ENCODE measurements around the gene PRKN.

Gene PRKN

DNA sequence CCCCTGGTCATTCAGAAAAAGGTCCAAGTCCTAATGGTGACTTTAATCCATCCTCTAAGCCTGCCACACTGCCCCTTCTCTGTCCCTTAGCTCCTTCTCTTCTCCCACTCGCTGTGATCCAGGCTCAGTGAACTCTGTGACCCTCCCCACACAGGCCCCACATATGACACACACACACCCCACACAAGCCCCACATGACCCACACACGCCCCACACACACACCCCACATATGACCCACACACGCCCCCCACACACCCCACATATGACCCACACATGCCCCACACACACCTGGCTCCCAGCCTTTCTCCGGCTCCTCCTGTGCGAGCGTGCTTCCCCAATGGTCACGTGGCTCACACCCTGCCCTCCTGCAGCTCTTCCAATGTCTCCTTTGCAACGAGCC lies 925.3 kb downstream of the PRKN start:
- DNase-seq: no peak
- Mint-ChIP-seq H3K27me3 (ENCODE audit: low read depth, poor library complexity) (peaks cover 12% of the 10 kb centered on the region), H3K4me3 (no peak overlapping the region), H3K4me1 (no peaks in the 10 kb centered on the region), H3K9me3 (no peaks in the 10 kb centered on the region), H3K36me3 (ENCODE audit: low read depth) (no peaks in the 10 kb centered on the region), H3K27ac (peak overlapping the region; percentile 12)
- TF ChIP-seq, protein P1, sequence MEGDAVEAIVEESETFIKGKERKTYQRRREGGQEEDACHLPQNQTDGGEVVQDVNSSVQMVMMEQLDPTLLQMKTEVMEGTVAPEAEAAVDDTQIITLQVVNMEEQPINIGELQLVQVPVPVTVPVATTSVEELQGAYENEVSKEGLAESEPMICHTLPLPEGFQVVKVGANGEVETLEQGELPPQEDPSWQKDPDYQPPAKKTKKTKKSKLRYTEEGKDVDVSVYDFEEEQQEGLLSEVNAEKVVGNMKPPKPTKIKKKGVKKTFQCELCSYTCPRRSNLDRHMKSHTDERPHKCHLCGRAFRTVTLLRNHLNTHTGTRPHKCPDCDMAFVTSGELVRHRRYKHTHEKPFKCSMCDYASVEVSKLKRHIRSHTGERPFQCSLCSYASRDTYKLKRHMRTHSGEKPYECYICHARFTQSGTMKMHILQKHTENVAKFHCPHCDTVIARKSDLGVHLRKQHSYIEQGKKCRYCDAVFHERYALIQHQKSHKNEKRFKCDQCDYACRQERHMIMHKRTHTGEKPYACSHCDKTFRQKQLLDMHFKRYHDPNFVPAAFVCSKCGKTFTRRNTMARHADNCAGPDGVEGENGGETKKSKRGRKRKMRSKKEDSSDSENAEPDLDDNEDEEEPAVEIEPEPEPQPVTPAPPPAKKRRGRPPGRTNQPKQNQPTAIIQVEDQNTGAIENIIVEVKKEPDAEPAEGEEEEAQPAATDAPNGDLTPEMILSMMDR (IDR thresholded peaks at IDR 0.05): no peak

GRCh38 chr6:161798844-161799394 lies 928.6 kb downstream of the PRKN start:
- H3K4me3 Mint-ChIP-seq: no peak overlapping the region
- TF ChIP-seq, protein P1 (IDR thresholded peaks at IDR 0.05): no peak
- H3K27ac Mint-ChIP-seq: no peak overlapping the region
- peaks cover 6% of the 10 kb centered on the region for H3K27me3 Mint-ChIP-seq (ENCODE audit: low read depth, poor library complexity)
- no peaks in the 10 kb centered on the region for H3K4me1 Mint-ChIP-seq
- DNase-seq: no peak
- no peaks in the 10 kb centered on the region for H3K36me3 Mint-ChIP-seq (ENCODE audit: low read depth)
- H3K9me3 Mint-ChIP-seq: no peaks in the 10 kb centered on the region

GRCh38 chr6:161796681-161797080 lies 930.9 kb downstream of the PRKN start:
- H3K36me3 Mint-ChIP-seq (ENCODE audit: low read depth): no peaks in the 10 kb centered on the region
- H3K4me3 Mint-ChIP-seq: no peak overlapping the region
- no peaks in the 10 kb centered on the region for H3K4me1 Mint-ChIP-seq
- peaks cover 7% of the 10 kb centered on the region for H3K9me3 Mint-ChIP-seq
- H3K27ac Mint-ChIP-seq: no peak overlapping the region
- TF ChIP-seq, protein P1 (IDR thresholded peaks at IDR 0.05): no peak
- H3K27me3 Mint-ChIP-seq (ENCODE audit: low read depth, poor library complexity): peaks cover 6% of the 10 kb centered on the region
- no peak for DNase-seq

DNA sequence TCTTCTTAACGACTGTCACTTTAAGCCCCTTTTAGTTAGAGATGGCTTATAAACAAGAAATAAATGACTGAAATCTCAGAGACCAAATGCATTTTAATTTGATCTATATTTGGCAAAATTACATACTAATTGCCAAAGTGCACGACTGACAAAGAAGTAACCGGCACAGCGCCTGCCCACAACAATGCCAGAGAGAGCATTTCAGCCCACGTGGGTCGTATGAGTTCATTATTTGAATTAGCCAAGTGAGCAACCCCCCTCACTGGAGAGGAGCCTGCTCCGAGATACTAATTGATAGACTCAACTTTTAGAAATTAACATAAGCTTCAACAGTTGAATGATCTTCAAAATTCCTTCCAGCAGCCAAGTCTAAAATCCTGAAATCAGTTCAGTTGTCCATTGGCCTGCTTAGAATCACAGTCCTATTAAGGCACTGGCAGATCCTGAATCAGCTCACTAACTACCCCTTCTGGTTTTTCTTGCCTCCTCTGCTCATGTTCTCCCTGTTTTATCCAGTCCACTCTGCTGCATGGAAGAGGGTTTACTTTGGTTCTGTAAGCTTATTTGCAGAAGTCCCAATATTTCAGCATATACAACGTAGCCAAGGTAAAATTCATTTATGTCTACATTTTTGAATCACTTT lies 934.6 kb downstream of the PRKN start:
- no peaks in the 10 kb centered on the region for H3K36me3 Mint-ChIP-seq (ENCODE audit: low read depth)
- TF ChIP-seq, protein P1 (IDR thresholded peaks at IDR 0.05): no peak
- H3K9me3 Mint-ChIP-seq: peaks cover 22% of the 10 kb centered on the region
- no peak for DNase-seq
- H3K4me3 Mint-ChIP-seq: no peak overlapping the region
- H3K27me3 Mint-ChIP-seq (ENCODE audit: low read depth, poor library complexity): no peaks in the 10 kb centered on the region
- H3K27ac Mint-ChIP-seq: no peak overlapping the region
- no peaks in the 10 kb centered on the region for H3K4me1 Mint-ChIP-seq

- Mint-ChIP-seq H3K27ac (no peak overlapping the region), H3K27me3 (ENCODE audit: low read depth, poor library complexity) (no peaks in the 10 kb centered on the region), H3K36me3 (ENCODE audit: low read depth) (no peaks in the 10 kb centered on the region), H3K4me3 (no peak overlapping the region), H3K4me1 (no peaks in the 10 kb centered on the region), H3K9me3 (peaks cover 22% of the 10 kb centered on the region)
- no peak for DNase-seq
- TF ChIP-seq, protein P1 (IDR thresholded peaks at IDR 0.05): no peak
These were observed 939.0 kb downstream of the PRKN start for GRCh38 chr6:161788531-161788930.

DNA sequence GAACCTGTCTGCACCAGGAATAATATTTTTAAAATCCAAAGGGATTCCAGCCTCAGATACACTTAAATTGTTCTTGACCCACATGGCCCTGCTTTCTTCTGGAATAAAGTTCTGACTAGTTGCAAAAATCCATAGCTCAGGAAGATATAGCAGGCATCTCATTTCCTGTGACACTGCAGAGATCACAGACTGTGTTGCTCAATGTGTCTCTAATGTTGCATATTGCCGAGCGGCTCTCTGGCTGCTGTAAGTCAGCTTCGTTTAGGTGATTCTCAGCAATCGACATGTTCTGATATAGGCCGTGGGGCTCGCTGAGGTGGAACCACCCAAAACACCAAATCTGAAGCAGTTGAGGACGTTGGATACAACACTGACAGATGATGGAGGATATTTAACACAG lies 955.4 kb downstream of the PRKN start:
- peaks cover 30% of the 10 kb centered on the region for H3K4me1 Mint-ChIP-seq
- TF ChIP-seq, protein P1 (IDR thresholded peaks at IDR 0.05): no peak

More for the DNA sequence above, 955.4 kb downstream of the PRKN start:
- no peak for DNase-seq
- Mint-ChIP-seq H3K27ac (no peak overlapping the region), H3K9me3 (no peaks in the 10 kb centered on the region), H3K4me3 (no peak overlapping the region), H3K27me3 (ENCODE audit: low read depth, poor library complexity) (no peaks in the 10 kb centered on the region), H3K36me3 (ENCODE audit: low read depth) (no peaks in the 10 kb centered on the region)

Measured in nephron progenitor cell (in vitro differentiated cells).